Ishikawa (cell line): ENCODE results near the gene DAZAP1.

ENCODE experiments used
- EP300 ChIP-seq: IDR thresholded peaks from 2 replicates; pipeline ENCODE4 v1.6.1; 2012; ENCODE audit warnings: borderline replicate concordance
- TEAD4 ChIP-seq: IDR thresholded peaks from 2 replicates; pipeline ENCODE4 v1.6.1; 2012
- YY1 ChIP-seq: IDR thresholded peaks from 2 replicates; pipeline ENCODE4 v1.6.1; 2012; ENCODE audit warnings: low read depth

GRCh38 chr19:1434577-1435060 lies 27.2 kb downstream of the DAZAP1 start:
- TF ChIP-seq TEAD4 (no peak), YY1 (no peak), EP300 (no peak)
